Measurements from ENCODE around the gene ANKRD17. TPM values are rescaled to one million over a fixed set of nuclear protein-coding genes. Genes with fewer than 3 reads are reported as not detected.

ANKRD17 gene
- total RNA-seq, 1 donor from 2014 or later, result 23.9 TPM

GRCh38 chr4:73067971-73068394, 190.6 kb downstream of the ANKRD17 start:
- ATAC-seq (no peak), DNase-seq (ENCODE audit: low spot score) (no peak)

- no peak for DNase-seq (ENCODE audit: low spot score)
- ATAC-seq, result no peak
These were observed 191.7 kb downstream of the ANKRD17 start for GRCh38 chr4:73066928-73067327.

GRCh38 chr4:73066445-73066844, 192.2 kb downstream of the ANKRD17 start:
- DNase-seq (ENCODE audit: low spot score) (no peak), ATAC-seq (no peak)

- no peak for ATAC-seq
- no peak for DNase-seq (ENCODE audit: low spot score)
These were observed 194.1 kb downstream of the ANKRD17 start for GRCh38 chr4:73064536-73064935.

GRCh38 chr4:73055241-73055897, 203.2 kb downstream of the ANKRD17 start:
- DNase-seq (ENCODE audit: low spot score) (no peak), ATAC-seq (no peak)

DNA sequence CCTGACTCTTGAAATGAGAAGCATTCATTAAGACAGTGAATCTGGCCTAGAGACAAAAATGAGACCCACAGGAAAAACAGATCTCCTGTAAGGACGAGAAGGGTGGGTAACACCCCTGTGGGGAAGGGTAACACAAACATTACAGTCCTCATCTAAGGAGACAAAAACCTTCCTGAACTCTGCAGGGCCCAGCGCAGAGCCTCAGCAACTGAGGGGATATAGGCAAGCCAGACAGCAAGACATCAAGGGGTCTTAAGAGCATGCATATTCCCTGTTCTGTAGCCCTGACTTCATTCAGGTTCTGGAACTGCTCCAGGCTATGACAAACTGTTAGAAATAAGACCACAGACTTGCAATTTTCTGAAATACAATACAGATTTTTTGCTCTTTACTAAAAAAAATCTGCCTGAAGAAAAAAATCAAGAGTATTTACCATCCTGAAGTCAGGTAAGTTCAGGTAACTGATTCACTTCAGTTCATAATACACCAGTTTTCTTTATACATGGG, 204.6 kb downstream of the ANKRD17 start:
- DNase-seq (ENCODE audit: low spot score) (no peak), ATAC-seq (no peak)

DNA sequence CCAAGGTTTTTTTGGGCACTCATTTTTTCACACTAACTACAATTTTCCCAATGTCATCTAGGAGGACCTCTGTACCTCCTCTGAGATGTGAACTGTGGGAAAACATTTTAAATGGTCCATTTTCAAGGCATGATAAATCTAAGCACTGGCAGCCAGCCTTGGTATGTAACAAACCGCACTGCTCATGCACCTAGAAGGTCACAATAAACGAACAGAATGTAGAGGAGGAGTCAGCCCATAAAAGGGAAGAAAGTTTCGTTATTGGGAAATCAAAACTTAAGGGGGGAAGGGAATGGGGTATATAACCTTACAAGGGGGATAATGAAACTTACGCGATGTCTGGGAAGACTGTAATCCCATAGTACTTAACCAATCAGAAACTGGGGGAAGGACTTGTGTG, 205.5 kb downstream of the ANKRD17 start:
- ATAC-seq (no peak), DNase-seq (ENCODE audit: low spot score) (no peak)

GRCh38 chr4:73051625-73052024, 207.0 kb downstream of the ANKRD17 start:
- ATAC-seq (no peak), DNase-seq (ENCODE audit: low spot score) (no peak)

DNA sequence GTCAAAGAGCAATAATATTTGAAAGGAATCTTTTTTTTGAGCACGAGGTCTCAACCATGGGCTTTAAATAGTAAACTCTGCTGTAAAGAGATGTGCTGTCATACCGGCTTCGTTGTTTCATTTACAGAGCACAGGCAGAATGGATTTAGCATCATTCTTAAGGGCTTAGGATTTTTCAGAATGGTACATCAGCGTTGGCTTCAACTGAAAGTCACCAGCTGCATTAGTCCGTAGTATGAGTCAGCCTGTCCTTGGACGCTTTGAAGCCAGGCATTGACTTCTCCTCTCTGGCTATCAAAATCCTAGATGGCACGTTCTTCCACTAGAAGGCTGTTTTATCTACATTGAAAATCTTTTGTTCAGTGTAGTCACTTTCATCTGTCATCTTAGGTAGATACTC, 212.7 kb downstream of the ANKRD17 start:
- no peak for DNase-seq (ENCODE audit: low spot score)
- no peak for ATAC-seq

GRCh38 chr4:73037057-73037456, 221.5 kb downstream of the ANKRD17 start:
- ATAC-seq, result no peak
- DNase-seq (ENCODE audit: low spot score), result no peak

GRCh38 chr4:73036123-73036522, 222.5 kb downstream of the ANKRD17 start:
- DNase-seq (ENCODE audit: low spot score) (no peak), ATAC-seq (no peak)

GRCh38 chr4:73034896-73035295, 223.7 kb downstream of the ANKRD17 start:
- DNase-seq (ENCODE audit: low spot score) (no peak), ATAC-seq (no peak)

DNA sequence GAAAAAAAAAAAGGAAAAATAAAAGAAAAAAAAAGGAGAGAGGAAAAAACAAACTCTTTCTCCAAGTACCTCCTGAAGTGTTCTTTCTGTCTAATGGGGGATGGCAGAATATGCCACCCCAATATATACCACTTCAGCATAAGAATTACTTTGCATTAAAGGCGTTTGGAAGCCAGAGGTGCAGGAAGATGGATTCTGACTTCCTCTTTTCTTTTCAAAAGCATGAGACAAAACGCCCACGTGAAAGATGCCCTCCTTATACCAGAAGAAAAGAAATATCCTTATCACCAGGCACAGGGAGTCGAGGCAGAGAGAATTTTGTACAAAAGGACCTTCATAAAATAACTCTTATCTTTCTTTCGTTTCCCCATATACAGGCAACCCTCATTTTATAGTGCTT, 230.0 kb downstream of the ANKRD17 start:
- ATAC-seq (no peak), DNase-seq (ENCODE audit: low spot score) (no peak)

Other genes starting within 250 kb of the ANKRD17 start
- 19.9 TPM for gene COX18, start 189.1 kb downstream of the ANKRD17 start, total RNA-seq
- gene ALB, start 145.5 kb upstream of the ANKRD17 start, total RNA-seq, result 99,767 TPM
- 3.3 TPM for gene AFP, start 177.4 kb upstream of the ANKRD17 start, total RNA-seq
- 208 TPM for gene AFM, start 222.9 kb upstream of the ANKRD17 start, total RNA-seq

Measured in left lobe of liver (tissue), 2 donors.